HG03196 (cell line): ENCODE measurements around the gene RNF115.
"Not testable (repeated sequence)": the region's sequence is repeated elsewhere in the genome, so short reads cannot be mapped to it uniquely, and the experiment has no call there.

Experiments used
- ATAC-seq: cut with Tn5 transposase; IDR thresholded peaks from one replicate; pipeline ENCODE4 v1.9.1; 2021; ENCODE audit not compliant: unreplicated experiment

RNF115 gene

GRCh38 chr1:145782272-145783099 lies 41.4 kb downstream of the RNF115 start:
- no peak for ATAC-seq

- no peak for ATAC-seq
These were observed 45.8 kb downstream of the RNF115 start for GRCh38 chr1:145778146-145778540.

- no peak for ATAC-seq
These were observed 46.3 kb downstream of the RNF115 start for GRCh38 chr1:145777357-145778145.

- no peak for ATAC-seq
These were observed 50.5 kb downstream of the RNF115 start for GRCh38 chr1:145773423-145773822.

GRCh38 chr1:145771056-145771455 lies 52.8 kb downstream of the RNF115 start:
- ATAC-seq, result no peak

- not testable (repeated sequence) for ATAC-seq
These were observed 55.9 kb downstream of the RNF115 start for GRCh38 chr1:145768004-145768403.

- ATAC-seq, result not testable (repeated sequence)
These were observed 57.0 kb downstream of the RNF115 start for GRCh38 chr1:145766926-145767325.

GRCh38 chr1:145765585-145766360 lies 58.1 kb downstream of the RNF115 start:
- ATAC-seq, result not testable (repeated sequence)

- ATAC-seq, result not testable (repeated sequence)
These were observed 58.8 kb downstream of the RNF115 start for GRCh38 chr1:145765127-145765526.

- ATAC-seq, result not testable (repeated sequence)
These were observed 59.5 kb downstream of the RNF115 start for GRCh38 chr1:145764231-145764940.

- ATAC-seq, result not testable (repeated sequence)
These were observed 61.9 kb downstream of the RNF115 start for GRCh38 chr1:145762001-145762400.

- not testable (repeated sequence) for ATAC-seq
These were observed 62.4 kb downstream of the RNF115 start for GRCh38 chr1:145761498-145761897.

- not testable (repeated sequence) for ATAC-seq
These were observed 63.4 kb downstream of the RNF115 start for GRCh38 chr1:145760395-145760949.

- ATAC-seq, result no peak
These were observed 64.2 kb downstream of the RNF115 start for GRCh38 chr1:145759721-145760120.

GRCh38 chr1:145758575-145758974 lies 65.3 kb downstream of the RNF115 start:
- no peak for ATAC-seq

- no peak for ATAC-seq
These were observed 65.8 kb downstream of the RNF115 start for GRCh38 chr1:145758116-145758515.

GRCh38 chr1:145757420-145757819 lies 66.5 kb downstream of the RNF115 start:
- ATAC-seq, result no peak

- no peak for ATAC-seq
These were observed 72.3 kb downstream of the RNF115 start for GRCh38 chr1:145751491-145752037.

- ATAC-seq, result no peak
These were observed 73.5 kb downstream of the RNF115 start for GRCh38 chr1:145750426-145750825.
